Measurements from ENCODE around the gene TSNAXIP1. TPM values are rescaled to one million over a fixed set of nuclear protein-coding genes. Genes with fewer than 3 reads are reported as not detected.

Gene TSNAXIP1
- total RNA-seq, 1 experiment from 2014 or later = 0.52 TPM

GRCh38 chr16:67855789-67856188 is 49.1 kb downstream of the TSNAXIP1 start:
- Histone ChIP-seq H3K27me3 (ENCODE audit: low read length) (no peaks in the 10 kb centered on the region), H3K27ac (ENCODE audit: low read length) (no peak overlapping the region), H3K36me3 (ENCODE audit: insufficient read depth, low read length) (no peaks in the 10 kb centered on the region), H3K4me1 (ENCODE audit: low read length) (peaks cover 17% of the 10 kb centered on the region), H3K79me2 (ENCODE audit: low read length) (peaks cover 98% of the 10 kb centered on the region), H3K4me3 (ENCODE audit: low read length) (no peak overlapping the region), H4K20me1 (ENCODE audit: insufficient read depth, low read depth, low read length) (peaks cover 25% of the 10 kb centered on the region; the same call in 1 of the 2 replicates), H3K4me2 (ENCODE audit: low read depth, low read length, poor library complexity, severe bottlenecking) (no peak overlapping the region), H3K9ac (ENCODE audit: low read length) (no peak overlapping the region), H3K9me2 (replicated peaks; ENCODE audit: insufficient read depth, low read length) (no peaks in the 10 kb centered on the region), H2AFZ (ENCODE audit: low read length) (no peak overlapping the region), H3K9me3 (ENCODE audit: low read length) (no peaks in the 10 kb centered on the region)
- no peak for DNase-seq

- no peak for DNase-seq
- no peaks in the 10 kb centered on the region for H3K9me3 ChIP-seq (ENCODE audit: low read length)
- peaks cover 37% of the 10 kb centered on the region for H4K20me1 ChIP-seq (ENCODE audit: insufficient read depth, low read depth, low read length)
- no peak overlapping the region for H2AFZ ChIP-seq (ENCODE audit: low read length)
- H3K27me3 ChIP-seq (ENCODE audit: low read length) = no peaks in the 10 kb centered on the region
- H3K9me2 ChIP-seq (replicated peaks; ENCODE audit: insufficient read depth, low read length) = no peaks in the 10 kb centered on the region
- peaks cover 20% of the 10 kb centered on the region for H3K4me1 ChIP-seq (ENCODE audit: low read length)
- H3K9ac ChIP-seq (ENCODE audit: low read length) = no peak overlapping the region
- H3K4me2 ChIP-seq (ENCODE audit: low read depth, low read length, poor library complexity, severe bottlenecking) = no peak overlapping the region
- no peak overlapping the region for H3K4me3 ChIP-seq (ENCODE audit: low read length)
- H3K36me3 ChIP-seq (ENCODE audit: insufficient read depth, low read length) = no peaks in the 10 kb centered on the region
- H3K27ac ChIP-seq (ENCODE audit: low read length) = no peak overlapping the region
- peaks cover 98% of the 10 kb centered on the region for H3K79me2 ChIP-seq (ENCODE audit: low read length)
Measured at GRCh38 chr16:67856927-67857546, 50.3 kb downstream of the TSNAXIP1 start.

- Histone ChIP-seq H2AFZ (ENCODE audit: low read length) (no peak overlapping the region), H3K9me2 (replicated peaks; ENCODE audit: insufficient read depth, low read length) (no peaks in the 10 kb centered on the region), H3K4me1 (ENCODE audit: low read length) (peaks cover 20% of the 10 kb centered on the region), H4K20me1 (ENCODE audit: insufficient read depth, low read depth, low read length) (peaks cover 41% of the 10 kb centered on the region), H3K4me3 (ENCODE audit: low read length) (no peak overlapping the region), H3K4me2 (ENCODE audit: low read depth, low read length, poor library complexity, severe bottlenecking) (no peak overlapping the region), H3K9me3 (ENCODE audit: low read length) (no peaks in the 10 kb centered on the region), H3K27ac (ENCODE audit: low read length) (no peak overlapping the region), H3K9ac (ENCODE audit: low read length) (no peak overlapping the region), H3K36me3 (ENCODE audit: insufficient read depth, low read length) (no peaks in the 10 kb centered on the region), H3K79me2 (ENCODE audit: low read length) (peaks cover 100% of the 10 kb centered on the region), H3K27me3 (ENCODE audit: low read length) (no peaks in the 10 kb centered on the region)
- no peak for DNase-seq
Measured at GRCh38 chr16:67857547-67858233, 51.0 kb downstream of the TSNAXIP1 start.

- no peak overlapping the region for H3K27ac ChIP-seq (ENCODE audit: low read length)
- peaks cover 41% of the 10 kb centered on the region for H4K20me1 ChIP-seq (ENCODE audit: insufficient read depth, low read depth, low read length)
- no peaks in the 10 kb centered on the region for H3K9me2 ChIP-seq (replicated peaks; ENCODE audit: insufficient read depth, low read length)
- peaks cover 100% of the 10 kb centered on the region for H3K79me2 ChIP-seq (ENCODE audit: low read length)
- no peak overlapping the region for H2AFZ ChIP-seq (ENCODE audit: low read length)
- no peak for DNase-seq
- no peaks in the 10 kb centered on the region for H3K36me3 ChIP-seq (ENCODE audit: insufficient read depth, low read length)
- no peak overlapping the region for H3K4me2 ChIP-seq (ENCODE audit: low read depth, low read length, poor library complexity, severe bottlenecking)
- peaks cover 20% of the 10 kb centered on the region for H3K4me1 ChIP-seq (ENCODE audit: low read length)
- H3K4me3 ChIP-seq (ENCODE audit: low read length) = no peak overlapping the region
- no peaks in the 10 kb centered on the region for H3K27me3 ChIP-seq (ENCODE audit: low read length)
- H3K9ac ChIP-seq (ENCODE audit: low read length) = no peak overlapping the region
- H3K9me3 ChIP-seq (ENCODE audit: low read length) = no peaks in the 10 kb centered on the region
Measured at GRCh38 chr16:67858500-67858899, 51.8 kb downstream of the TSNAXIP1 start.

GRCh38 chr16:67860589-67861398 is 54.1 kb downstream of the TSNAXIP1 start:
- peaks cover 20% of the 10 kb centered on the region for H3K4me1 ChIP-seq (ENCODE audit: low read length)
- H3K79me2 ChIP-seq (ENCODE audit: low read length) = peaks cover 91% of the 10 kb centered on the region
- H3K27me3 ChIP-seq (ENCODE audit: low read length) = no peaks in the 10 kb centered on the region
- peak overlapping the region; percentile 60 for H3K27ac ChIP-seq (ENCODE audit: low read length)
- H3K9ac ChIP-seq (ENCODE audit: low read length) = peak overlapping the region; percentile 19; the same call in 1 of the 2 replicates
- H3K4me2 ChIP-seq (ENCODE audit: low read depth, low read length, poor library complexity, severe bottlenecking) = peak overlapping the region; percentile 29
- H3K9me2 ChIP-seq (replicated peaks; ENCODE audit: insufficient read depth, low read length) = no peaks in the 10 kb centered on the region
- DNase-seq = peak; percentile 58
- peaks cover 9% of the 10 kb centered on the region; the same call in 1 of the 2 replicates for H3K36me3 ChIP-seq (ENCODE audit: insufficient read depth, low read length)
- peaks cover 32% of the 10 kb centered on the region for H4K20me1 ChIP-seq (ENCODE audit: insufficient read depth, low read depth, low read length)
- H3K4me3 ChIP-seq (ENCODE audit: low read length) = no peak overlapping the region
- H3K9me3 ChIP-seq (ENCODE audit: low read length) = no peaks in the 10 kb centered on the region
- no peak overlapping the region for H2AFZ ChIP-seq (ENCODE audit: low read length)

- H3K4me1 ChIP-seq (ENCODE audit: low read length) = peaks cover 20% of the 10 kb centered on the region
- H3K4me2 ChIP-seq (ENCODE audit: low read depth, low read length, poor library complexity, severe bottlenecking) = no peak overlapping the region
- H3K27me3 ChIP-seq (ENCODE audit: low read length) = no peaks in the 10 kb centered on the region
- no peak overlapping the region for H3K27ac ChIP-seq (ENCODE audit: low read length)
- H3K9ac ChIP-seq (ENCODE audit: low read length) = no peak overlapping the region
- H2AFZ ChIP-seq (ENCODE audit: low read length) = no peak overlapping the region
- H3K4me3 ChIP-seq (ENCODE audit: low read length) = no peak overlapping the region
- peaks cover 9% of the 10 kb centered on the region; the same call in 1 of the 2 replicates for H3K36me3 ChIP-seq (ENCODE audit: insufficient read depth, low read length)
- no peaks in the 10 kb centered on the region for H3K9me3 ChIP-seq (ENCODE audit: low read length)
- H3K79me2 ChIP-seq (ENCODE audit: low read length) = peaks cover 80% of the 10 kb centered on the region
- no peak for DNase-seq
- peaks cover 26% of the 10 kb centered on the region for H4K20me1 ChIP-seq (ENCODE audit: insufficient read depth, low read depth, low read length)
- H3K9me2 ChIP-seq (replicated peaks; ENCODE audit: insufficient read depth, low read length) = no peaks in the 10 kb centered on the region
Measured at GRCh38 chr16:67861877-67862276, 55.2 kb downstream of the TSNAXIP1 start.

- H3K4me3 ChIP-seq (ENCODE audit: low read length) = no peak overlapping the region
- H3K9me3 ChIP-seq (ENCODE audit: low read length) = no peaks in the 10 kb centered on the region
- peaks cover 20% of the 10 kb centered on the region for H3K4me1 ChIP-seq (ENCODE audit: low read length)
- H3K27ac ChIP-seq (ENCODE audit: low read length) = no peak overlapping the region
- DNase-seq = no peak
- no peaks in the 10 kb centered on the region for H3K9me2 ChIP-seq (replicated peaks; ENCODE audit: insufficient read depth, low read length)
- H3K36me3 ChIP-seq (ENCODE audit: insufficient read depth, low read length) = peaks cover 13% of the 10 kb centered on the region; the same call in 1 of the 2 replicates
- H3K79me2 ChIP-seq (ENCODE audit: low read length) = peaks cover 70% of the 10 kb centered on the region
- no peaks in the 10 kb centered on the region for H3K27me3 ChIP-seq (ENCODE audit: low read length)
- no peak overlapping the region for H3K4me2 ChIP-seq (ENCODE audit: low read depth, low read length, poor library complexity, severe bottlenecking)
- no peak overlapping the region for H3K9ac ChIP-seq (ENCODE audit: low read length)
- no peak overlapping the region for H2AFZ ChIP-seq (ENCODE audit: low read length)
- peaks cover 24% of the 10 kb centered on the region for H4K20me1 ChIP-seq (ENCODE audit: insufficient read depth, low read depth, low read length)
Measured at GRCh38 chr16:67862623-67863583, 56.2 kb downstream of the TSNAXIP1 start.
